HG02852 (cell line): Measurements from ENCODE around the gene AATK.

Experiments
- ATAC-seq: cut with Tn5 transposase; IDR thresholded peaks from one replicate; pipeline ENCODE4 v1.9.1; 2021; ENCODE audit warnings: mild to moderate bottlenecking, moderate library complexity; ENCODE audit not compliant: unreplicated experiment

AATK gene

DNA sequence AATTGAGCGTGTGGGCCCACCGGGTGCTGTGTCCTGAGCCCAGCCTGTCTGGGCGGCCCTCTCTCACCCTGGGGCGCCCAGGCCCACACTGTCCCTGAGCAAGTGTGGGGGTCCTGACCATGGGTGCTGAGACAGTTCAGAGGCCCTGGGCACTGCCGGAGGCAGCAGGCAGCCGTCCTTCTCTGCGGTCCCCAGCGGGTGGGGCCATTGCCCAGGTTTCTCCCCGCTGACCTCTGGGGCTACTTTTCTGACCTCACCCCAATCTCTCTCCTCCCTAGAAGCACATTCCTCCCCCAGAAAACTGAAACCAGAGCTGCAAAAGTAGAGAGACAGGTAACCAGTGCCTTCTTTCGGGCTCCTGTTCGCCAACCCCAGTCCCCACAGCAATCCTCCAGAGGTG lies 36.7 kb downstream of the AATK start:
- no peak for ATAC-seq

DNA sequence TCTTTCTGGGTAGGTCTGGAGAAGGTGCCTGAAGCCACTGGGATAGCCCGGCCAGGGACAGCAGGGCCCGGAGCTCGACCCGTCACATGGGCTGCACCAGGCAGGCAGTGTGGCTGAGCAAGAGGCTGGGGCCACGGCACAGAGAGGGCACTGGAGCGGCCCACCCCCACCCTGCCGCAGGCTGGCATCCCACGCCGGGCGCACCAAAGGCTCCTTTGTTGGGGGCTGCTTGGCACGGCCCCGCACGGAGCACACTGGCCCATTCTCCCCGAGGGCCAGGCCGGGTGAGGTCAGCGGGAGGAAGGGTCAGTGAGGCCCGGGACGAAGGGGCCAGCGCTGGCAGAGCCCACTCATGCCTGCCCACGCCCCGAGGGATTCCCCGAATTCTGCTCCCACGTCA lies 37.2 kb downstream of the AATK start:
- no peak for ATAC-seq

DNA sequence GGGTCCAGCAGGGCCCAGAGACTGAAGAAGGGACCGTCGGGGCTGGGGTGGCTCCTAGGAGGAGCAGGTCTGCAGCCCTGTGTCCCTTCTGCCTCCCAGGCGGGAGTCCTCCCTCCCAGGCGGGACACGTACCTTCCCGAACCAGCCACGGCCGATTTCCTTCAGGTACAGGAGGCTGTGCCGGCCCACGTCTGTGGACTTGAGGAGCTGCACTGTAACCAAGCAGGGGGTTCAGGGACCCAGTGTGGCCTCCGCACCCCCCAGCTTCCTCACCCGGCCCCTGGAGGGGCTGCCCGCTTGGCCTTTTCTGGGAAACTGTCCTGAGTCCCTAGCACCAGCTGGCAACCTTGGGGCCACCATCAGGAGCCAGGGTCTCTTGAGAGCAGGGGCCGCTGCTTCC lies 37.7 kb downstream of the AATK start:
- ATAC-seq = no peak

DNA sequence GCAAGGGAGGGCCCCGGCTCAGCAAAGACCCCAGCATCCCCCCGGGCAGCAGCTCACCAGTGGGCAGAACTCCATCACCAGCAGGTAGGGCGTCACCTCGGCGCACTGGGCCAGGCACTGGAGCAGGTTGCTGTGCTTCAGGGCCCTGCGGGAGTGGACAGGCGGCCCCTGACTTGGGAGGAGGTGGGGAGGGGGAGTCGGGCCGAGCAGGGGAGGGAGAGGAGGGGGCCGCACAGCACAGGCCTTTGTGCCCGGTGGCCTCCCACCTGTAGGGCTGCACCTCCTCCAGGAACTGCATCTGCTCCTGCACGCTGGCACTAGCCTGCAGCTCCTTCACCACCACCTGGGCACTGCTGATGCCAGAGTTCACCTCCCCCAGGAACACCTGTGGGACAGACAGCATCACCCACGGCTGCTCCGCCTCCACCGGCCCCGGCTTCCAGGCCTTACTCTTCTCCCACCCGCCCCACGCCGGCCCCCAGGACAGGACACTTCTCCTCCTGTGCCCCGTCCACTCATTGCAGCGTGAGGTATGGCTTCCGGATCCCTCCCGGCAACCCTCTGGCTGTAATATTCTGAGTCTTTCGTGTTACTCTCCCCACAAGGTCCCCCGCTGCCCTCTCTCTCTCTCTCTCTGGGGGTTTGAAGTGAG lies 38.4 kb downstream of the AATK start:
- ATAC-seq = no peak

DNA sequence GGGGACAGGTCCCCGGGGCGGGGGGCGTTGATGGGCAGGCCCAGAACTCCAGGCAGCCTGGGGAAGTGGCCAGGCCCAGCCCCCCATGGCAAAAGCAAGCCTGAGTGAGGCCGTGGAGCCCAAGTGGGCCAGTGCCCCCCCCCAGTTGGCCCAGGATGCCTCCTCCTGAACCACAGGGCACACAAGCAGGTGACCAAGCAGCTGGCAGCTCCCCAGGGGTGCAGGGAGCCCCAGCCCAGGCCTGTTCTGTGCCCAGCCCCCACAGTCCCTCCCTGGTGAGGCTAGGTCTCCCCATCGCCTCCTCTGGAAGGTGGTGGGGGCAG lies 38.9 kb downstream of the AATK start:
- no peak for ATAC-seq

DNA sequence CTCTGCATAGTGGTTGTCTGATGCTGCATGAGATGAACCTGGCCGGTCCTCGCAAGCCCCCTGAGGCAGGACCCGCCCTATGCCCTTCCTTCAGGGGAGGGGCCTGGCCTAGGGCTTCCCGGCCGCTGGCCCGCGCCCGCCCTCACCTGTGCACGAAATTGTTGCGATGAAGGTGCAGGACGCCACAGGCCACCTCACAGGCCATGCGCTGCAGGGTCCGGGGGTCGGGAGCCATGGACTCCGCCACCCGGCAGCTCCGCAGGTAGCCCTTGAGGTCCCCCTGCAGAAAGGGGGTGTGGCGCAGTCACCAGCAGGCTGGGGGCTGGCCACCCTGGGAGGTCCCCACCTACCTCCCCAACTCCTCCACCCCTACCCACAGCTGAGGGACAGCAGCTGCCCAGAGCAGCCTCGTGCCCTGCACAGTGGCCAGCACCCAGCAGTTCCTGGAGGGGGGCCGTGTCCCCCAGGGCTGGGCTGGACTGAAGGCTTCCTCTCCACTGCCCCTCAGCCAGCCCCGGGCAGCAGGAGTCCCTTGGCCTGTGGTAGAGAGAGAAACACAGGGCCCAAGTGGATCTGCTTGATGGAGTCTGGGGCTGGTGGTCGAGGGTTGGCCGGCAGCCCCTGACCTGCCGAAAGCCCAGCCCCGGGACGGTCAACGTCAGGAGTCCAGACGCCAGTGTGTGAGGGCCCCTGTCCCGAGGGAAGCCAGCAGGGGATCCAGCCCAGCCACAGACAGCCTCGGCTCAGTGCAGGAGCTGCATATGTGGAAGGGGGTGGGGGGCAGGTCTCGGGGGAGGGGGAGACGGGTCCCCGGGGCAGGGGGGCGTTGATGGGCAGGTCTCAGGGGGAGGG lies 39.5 kb downstream of the AATK start:
- ATAC-seq = no peak

DNA sequence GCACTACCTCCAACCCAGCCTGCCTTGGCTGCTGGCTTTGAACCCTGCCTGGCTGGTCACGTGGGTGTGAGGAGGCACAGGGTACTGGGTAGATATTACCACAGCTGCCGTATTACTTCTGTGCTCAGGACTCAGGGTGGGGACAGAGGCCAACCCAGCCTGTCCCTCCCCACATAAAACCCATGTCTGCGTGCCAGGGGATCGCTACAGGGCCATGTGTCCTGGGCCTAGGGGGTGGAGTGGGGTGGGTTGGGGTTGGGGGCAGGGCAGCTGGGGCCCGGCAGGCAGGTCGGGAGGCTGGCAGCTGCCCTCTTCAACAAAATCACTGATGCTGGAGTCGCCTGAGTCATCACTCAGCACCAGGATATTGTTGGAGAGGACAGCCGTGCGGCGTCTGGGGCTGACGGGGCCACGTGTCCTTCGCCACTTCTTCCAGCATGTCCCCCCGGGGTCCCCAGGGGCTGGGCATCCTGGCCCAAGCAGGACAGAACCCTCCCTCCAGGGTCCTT lies 40.4 kb downstream of the AATK start:
- ATAC-seq = no peak

DNA sequence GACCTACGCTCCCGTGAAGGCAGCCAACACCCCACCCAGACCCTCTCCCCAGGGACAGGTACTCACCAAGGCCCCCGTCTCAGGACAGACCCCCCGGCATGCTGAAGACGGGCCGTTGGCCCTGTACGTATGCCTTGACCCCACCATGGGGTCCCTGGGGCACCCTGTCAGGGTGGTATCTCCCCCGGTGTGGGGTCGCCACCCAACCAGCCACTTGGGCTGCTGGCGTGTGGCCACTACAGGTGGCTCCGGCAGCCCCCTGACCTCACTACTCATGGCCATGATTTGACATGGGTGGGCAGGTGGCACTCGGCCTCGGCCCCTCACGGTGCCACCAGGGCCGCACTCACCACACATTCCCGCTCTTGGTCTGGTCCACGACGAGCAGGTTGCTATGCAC lies 41.6 kb downstream of the AATK start:
- no peak for ATAC-seq

DNA sequence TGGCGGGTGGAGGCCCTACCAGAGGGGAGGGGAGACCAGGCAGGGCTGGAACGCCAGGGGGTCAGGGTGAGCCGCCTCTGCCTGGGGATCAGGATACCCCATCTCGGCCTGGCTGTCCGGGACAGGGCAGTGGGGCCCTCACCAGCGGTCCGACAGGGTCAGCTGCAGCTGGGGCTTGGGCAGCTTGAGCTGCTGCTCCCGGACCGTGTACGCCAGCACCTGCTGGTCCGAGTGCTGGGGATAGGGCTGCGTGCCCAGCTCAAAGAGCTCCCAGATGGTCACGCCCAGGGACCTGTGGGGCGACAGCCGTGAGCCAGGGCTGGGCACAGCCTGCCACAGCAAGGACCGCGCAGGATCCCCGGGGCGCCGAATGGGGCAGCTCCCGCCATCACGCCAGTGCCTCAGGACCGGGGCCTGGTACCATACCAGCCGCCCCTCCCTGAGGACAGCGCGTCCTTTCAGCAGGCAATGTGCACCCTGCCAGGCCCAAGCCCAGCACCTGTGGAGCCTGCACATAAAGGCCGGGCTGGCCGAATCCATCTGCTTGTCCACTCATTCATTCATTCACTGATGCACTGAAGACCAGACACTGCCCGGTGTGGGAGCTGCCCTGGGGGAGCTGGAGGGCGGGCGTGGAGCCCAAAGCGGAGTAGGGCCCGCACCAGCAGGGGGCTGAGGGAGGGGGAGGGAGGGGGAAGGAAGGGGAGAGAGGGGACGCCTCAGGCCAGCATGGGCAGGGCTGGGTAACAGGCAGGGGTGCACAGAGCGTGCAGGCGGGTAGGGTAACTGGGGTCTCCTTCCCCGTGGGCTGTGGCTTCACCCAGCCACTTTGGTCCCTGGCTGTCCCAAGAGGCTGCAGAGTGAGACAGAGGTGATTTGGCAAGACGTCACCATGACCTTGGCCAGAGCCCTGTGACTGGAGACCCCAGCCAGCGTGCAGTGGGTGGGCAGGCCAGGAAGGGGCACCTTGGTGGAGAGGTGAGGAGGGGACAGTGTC lies 42.7 kb downstream of the AATK start:
- ATAC-seq = no peak

DNA sequence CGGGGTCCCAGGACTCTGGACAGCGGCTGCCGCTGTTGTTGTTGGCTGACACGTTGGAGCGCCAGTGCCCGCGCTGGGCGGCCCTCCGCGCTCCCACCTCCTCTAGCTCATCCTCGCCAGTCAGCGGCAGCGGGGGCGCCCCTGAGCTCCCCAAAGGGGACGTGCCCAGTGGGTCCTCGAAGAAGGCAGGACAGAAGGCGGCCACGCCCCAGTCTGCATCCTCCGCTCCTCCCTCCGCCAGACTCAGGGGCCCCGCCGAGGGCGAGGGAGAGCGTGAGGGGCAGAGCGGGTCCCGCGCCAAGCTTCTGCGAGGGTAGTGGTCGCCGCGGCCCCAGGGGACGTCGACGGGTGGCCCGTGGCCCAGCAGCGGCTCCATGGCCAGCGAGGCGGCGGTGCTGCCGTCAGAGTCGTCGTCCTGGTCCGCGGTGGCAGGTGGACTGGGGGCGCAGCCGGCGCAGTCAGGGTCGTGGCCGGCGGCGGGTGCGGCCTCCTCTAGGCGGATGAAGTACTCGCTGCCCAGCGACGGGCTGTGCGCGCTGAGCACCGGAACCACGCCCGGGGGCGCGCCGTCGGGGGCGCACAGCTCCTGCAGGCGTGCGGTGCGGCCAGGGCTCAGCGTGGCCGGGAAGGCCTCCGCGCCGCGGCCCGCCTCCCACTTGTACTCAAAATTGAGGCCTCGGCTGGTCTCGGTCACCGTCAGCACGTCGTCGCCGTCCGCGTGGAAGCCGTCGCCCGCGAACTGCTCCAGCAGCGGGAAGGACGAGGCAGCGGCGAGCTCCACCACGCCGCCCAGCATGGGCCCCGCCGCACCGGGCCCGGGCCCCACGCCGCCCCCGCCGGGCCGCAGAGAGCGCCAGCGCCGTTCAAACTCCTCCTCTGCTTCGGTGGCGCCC lies 43.9 kb downstream of the AATK start:
- ATAC-seq = no peak

DNA sequence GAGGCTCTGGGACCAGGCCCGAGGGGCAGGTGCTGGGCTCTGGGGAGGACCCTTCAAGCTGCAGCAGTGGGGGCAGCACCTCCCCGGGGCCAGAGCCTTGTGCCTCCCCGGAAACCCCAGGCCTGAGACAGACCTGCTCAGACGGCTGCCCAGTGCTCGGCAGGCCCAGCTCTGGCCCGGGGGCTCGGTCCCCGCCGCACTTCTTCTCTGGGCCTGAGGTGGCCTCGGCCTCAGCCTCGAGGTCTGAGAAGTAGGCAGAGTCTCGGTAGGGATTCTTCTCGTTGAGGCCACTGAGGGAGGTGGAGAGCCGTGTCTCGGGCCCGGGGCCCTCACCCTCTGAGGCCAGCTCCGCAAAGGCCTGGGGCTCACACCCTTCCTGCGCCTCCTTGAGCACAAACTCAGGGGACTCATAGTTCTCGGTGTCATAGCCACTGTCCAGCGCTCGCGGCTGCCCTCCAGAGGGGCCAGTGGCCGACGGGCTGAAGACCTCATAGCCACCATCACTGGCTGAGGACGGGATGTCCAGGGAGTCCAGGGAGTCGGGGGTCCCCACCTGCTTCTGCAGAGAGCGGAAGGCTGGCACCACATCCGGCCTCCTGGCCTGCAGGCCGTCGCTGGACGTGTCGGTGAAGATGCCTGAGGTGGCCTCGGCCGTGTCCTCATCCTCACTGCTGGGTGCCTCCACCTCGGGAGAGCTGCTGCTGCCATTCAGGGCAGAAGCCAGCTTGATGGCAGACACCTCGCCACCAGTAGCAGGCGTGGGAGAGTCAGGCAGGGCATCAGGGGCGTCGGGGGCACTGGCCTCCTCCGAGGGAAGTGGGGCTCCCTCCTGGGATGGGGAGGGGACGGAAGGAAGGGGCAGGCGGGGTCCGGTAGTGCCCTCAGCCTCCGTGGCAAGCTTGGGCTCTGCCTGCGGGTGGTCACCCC lies 45.1 kb downstream of the AATK start:
- ATAC-seq = no peak

DNA sequence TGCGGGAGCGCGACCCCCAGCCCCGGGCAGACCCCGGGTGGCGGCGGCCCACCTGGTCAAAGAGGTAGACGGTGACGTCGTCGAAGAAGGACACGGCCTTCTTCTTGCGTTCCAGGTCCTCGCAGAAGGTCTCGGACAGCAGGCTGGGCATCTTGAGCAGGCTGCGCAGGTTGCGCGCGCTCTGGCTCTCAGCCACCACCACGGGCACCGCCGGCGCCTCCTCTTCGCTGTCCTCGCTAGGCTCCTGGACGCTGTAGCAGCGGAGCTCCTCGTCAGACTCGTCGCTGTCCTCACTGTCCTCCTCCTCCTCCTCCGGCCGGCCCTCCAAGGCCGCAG lies 45.9 kb downstream of the AATK start:
- ATAC-seq = no peak

DNA sequence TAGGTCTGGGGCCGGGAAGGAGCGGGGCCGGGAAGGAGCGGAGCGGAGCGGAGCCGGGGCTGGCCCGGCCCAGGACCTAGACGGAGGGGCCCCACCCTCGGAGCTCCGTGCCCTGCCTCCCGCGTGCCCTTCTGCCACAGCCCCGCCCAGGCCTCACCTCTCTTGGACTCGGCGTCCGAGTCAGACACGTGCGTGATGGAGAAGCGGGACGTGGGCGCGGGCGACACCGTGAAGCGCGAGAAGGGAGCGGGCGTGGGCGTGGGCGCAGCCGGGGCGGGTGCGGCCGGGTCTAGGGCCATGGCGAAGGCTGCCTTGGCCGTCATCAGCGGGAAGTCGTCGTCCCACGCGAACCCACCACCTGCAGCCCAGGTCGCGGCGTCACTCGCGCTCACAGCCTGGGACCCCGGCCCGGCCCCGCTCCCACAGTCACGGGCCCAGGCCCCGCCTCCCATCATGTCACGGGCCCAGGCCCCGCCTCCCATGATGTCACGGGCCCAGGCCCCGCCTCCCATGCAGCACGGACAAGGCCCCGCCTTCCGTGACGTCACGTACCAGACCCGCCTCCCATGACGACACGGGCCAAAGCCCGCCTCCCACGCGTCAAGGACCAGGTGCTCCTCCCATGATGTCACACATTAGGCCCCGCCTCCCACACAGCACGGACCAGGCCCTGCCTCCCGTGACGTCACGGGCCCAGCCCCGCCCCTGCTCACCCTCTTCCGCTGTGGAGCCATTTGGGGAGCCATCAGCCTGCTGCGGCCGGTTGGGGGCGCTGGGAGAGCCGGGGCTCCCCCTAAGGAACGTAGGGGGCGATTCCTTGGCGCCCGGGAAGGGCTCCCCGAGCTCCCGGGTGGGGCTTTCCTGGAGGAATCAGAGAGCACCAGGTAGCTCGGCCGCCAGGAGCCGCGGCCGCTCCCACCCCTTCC lies 46.5 kb downstream of the AATK start:
- ATAC-seq = no peak

DNA sequence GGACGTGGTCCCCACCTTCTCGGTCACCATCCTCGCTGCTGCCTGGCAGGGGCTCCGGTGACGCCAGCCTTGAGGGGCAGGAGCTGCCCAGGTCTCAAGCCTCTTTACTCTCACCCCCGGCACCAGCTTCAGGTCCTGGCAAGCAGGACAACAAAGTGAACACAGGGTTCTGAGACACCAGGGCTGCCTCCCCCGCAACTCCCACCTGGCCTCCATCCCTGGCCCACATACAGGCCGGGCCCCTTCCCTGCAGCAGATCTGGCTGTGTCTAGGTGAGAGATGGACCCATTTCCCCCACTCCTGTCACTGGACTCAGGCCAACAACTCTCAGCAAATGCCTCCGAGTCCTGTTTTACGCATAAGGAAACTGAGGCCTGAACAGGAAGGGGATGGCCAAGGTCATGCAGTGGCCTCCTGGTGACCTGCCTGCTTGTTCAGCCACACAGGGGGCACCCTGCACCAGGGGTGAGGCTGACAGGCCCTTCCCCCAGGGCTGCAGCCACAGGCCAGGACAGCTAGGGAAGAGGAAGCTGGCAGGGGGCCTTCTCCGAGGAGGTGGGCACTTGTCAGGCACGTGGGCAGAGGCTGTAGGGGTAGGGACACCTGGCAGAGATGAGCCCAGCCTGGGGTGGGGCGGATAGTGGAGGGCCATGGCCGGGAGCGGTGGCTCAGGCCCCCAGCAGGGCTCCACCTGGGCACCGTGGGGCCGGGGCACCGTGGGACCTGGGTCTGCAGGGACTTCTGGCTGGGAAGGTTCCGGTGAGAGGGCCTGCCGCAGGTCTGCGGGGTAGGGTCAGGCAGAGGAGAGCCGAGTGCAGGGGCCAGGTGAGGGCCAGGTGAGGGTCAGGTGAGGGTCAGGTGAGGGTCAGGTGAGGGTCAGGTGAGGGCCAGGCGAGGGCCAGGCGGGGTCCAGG lies 47.5 kb downstream of the AATK start:
- ATAC-seq = no peak

DNA sequence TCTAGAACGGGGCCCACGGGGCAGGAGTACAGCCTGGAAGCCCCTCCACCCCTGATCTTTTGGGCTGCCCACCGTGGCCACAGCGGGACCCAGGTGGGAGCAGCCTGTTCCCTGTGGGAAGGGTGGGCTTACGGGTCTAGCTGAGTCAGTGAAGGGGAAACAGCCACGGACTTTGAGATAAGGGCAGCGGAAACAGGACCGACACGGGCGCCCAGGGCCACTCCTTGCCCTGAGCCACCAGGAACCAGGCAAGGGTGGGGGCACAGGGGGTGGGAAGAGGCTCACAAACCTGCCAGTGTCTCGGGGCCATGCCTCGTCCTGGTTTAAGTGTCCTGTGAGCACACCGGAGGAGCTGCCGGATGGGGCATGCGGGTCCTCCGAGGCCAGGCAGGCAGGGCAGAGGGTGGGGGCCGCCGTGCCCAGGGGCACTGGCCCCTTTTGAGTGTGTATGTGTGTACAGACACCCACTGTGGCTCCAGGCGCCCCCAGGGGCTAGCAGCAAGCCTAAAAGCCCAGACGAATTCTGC lies 48.3 kb downstream of the AATK start:
- no peak for ATAC-seq

DNA sequence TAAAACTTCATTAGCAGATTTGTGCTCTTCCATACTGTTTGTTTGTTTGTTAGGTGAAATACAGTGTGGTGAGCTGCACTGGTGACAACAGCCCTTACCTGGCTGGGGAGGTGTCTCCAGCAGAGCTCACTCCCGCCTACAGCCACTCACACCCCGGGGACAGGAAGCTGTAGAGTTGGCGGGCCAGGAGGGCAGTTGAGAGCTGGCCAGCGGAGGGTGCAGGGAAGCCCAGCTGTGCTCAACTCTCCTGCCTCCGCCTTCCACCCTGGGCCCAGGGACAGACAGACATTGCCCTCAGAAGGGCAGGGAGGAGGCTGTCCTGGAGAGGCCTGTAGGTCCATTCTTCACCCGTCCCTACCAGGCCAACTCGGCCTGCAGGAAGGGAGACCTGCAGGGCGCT lies 49.3 kb downstream of the AATK start:
- ATAC-seq = no peak
